MM.1S (cell line): ENCODE data around the gene RHBG.

ENCODE experiments used
- DNase-seq: peaks from one replicate; pipeline ENCODE4 v3.0.0-alpha.2; 2015
- H2AFZ ChIP-seq: fragments of 300-600 bp; sonication (generic); 2 replicates; pipeline ENCODE4 v1.6.0; 2016; ENCODE audit warnings: antibody characterized with exemption, low read length
- H3F3A ChIP-seq: fragments of 300-600 bp; sonication (generic); 2 replicates; pipeline ENCODE4 v1.6.1; 2016; ENCODE audit warnings: mild to moderate bottlenecking, antibody characterized with exemption, low read length, moderate library complexity, mixed read lengths; ENCODE audit not compliant: insufficient read depth
- H3K27ac ChIP-seq: fragments of 300-600 bp; sonication (generic); 2 replicates; pipeline ENCODE4 v1.5.1; 2016; ENCODE audit warnings: mild to moderate bottlenecking, low read length
- H3K27me3 ChIP-seq: fragments of 300-600 bp; sonication (generic); replicated peaks from 2 replicates; pipeline ENCODE4 v1.6.0; 2016; ENCODE audit warnings: low read length; ENCODE audit not compliant: insufficient read depth
- H3K36me3 ChIP-seq: fragments of 300-600 bp; sonication (generic); replicated peaks from 2 replicates; pipeline ENCODE4 v1.6.1; 2016; ENCODE audit warnings: mild to moderate bottlenecking, low read length, mixed read lengths; ENCODE audit not compliant: insufficient read depth
- H3K4me1 ChIP-seq: fragments of 300-600 bp; sonication (generic); 2 replicates; pipeline ENCODE4 v1.6.1; 2016; ENCODE audit warnings: low read length, mixed read lengths
- H3K4me2 ChIP-seq: fragments of 300-600 bp; sonication (generic); 2 replicates; pipeline ENCODE4 v1.6.0; 2016; ENCODE audit warnings: low read depth, low read length
- H3K4me3 ChIP-seq: fragments of 300-600 bp; sonication (generic); 2 replicates; pipeline ENCODE4 v1.5.1; 2016; ENCODE audit warnings: low read length, mixed read lengths
- H3K79me2 ChIP-seq: fragments of 300-600 bp; sonication (generic); 2 replicates; pipeline ENCODE4 v1.6.1; 2016; ENCODE audit warnings: mixed run types, low read length, mixed read lengths
- H3K9ac ChIP-seq: fragments of 300-600 bp; sonication (generic); 2 replicates; pipeline ENCODE4 v1.6.1; 2016; ENCODE audit warnings: low read length, mixed read lengths
- H3K9me2 ChIP-seq: fragments of 300-600 bp; sonication (generic); replicated peaks from 2 replicates; pipeline ENCODE4 v1.6.1; 2016; ENCODE audit warnings: mild to moderate bottlenecking, low read length, mixed read lengths; ENCODE audit not compliant: insufficient read depth
- H3K9me3 ChIP-seq: fragments of 300-600 bp; sonication (generic); replicated peaks from 2 replicates; pipeline ENCODE4 v1.6.1; 2016; ENCODE audit warnings: mild to moderate bottlenecking, low read length, mixed read lengths; ENCODE audit not compliant: insufficient read depth
- H4K20me1 ChIP-seq: fragments of 300-600 bp; sonication (generic); 2 replicates; pipeline ENCODE4 v1.6.1; 2016; ENCODE audit warnings: mild to moderate bottlenecking, low read length, moderate library complexity, mixed read lengths; ENCODE audit not compliant: insufficient read depth
- EZH2 ChIP-seq: fragments of 300-600 bp; sonication (generic); optimal IDR thresholded peaks from 2 replicates; pipeline ENCODE3; 2017; ENCODE audit warnings: low read depth, mild to moderate bottlenecking, antibody characterized with exemption, low read length, mixed read lengths
- EZH2phosphoT487 ChIP-seq: fragments of 300-600 bp; sonication (generic); IDR thresholded peaks from 2 replicates; pipeline ENCODE4 v1.6.1; 2018; ENCODE audit warnings: antibody characterized with exemption, low read length
- TF ChIP-seq, protein P1 (sequence below): fragments of 300-600 bp; sonication (generic); IDR thresholded peaks from 2 replicates; pipeline ENCODE4 v1.5.1; 2016; ENCODE audit warnings: antibody characterized with exemption, low read length, mixed read lengths

The RHBG gene

DNA sequence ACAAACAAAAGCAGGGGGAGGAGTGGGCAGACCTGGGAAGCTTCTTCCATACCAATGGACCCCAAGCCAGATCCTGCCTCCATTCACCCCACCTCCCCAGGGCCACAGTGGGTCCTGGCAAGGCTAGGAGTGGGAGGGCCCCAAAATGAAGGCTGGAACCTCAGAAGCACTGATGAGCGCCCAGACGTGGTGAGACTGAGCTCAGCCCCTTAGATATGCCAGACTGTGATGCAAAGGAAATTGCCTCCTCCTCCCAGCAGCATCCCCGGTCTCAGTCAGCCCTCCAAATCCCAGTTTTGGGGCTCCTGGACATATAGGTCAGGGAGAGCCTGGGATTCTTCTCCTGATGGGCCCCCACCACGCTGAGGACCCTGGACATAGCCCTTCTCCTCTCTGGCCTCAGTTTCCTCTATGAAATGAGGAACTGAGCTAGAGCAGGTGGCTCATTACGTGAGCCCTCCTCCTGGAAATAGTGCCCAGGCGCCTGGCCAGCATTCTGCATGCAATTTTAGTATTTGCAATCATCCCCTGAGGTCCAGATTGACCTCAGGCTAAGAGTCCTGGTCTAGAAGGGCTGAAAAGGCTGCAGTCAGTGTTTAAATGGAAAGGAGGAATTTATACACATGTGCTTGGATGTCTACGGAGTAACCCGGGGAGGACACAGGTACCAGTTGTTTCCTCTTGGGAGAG, 33.5 kb downstream of the RHBG start:
- no peaks in the 10 kb centered on the region for H3K9me3 ChIP-seq
- TF ChIP-seq EZH2 (no peak), EZH2phosphoT487 (no peak)
- TF ChIP-seq, protein P1, sequence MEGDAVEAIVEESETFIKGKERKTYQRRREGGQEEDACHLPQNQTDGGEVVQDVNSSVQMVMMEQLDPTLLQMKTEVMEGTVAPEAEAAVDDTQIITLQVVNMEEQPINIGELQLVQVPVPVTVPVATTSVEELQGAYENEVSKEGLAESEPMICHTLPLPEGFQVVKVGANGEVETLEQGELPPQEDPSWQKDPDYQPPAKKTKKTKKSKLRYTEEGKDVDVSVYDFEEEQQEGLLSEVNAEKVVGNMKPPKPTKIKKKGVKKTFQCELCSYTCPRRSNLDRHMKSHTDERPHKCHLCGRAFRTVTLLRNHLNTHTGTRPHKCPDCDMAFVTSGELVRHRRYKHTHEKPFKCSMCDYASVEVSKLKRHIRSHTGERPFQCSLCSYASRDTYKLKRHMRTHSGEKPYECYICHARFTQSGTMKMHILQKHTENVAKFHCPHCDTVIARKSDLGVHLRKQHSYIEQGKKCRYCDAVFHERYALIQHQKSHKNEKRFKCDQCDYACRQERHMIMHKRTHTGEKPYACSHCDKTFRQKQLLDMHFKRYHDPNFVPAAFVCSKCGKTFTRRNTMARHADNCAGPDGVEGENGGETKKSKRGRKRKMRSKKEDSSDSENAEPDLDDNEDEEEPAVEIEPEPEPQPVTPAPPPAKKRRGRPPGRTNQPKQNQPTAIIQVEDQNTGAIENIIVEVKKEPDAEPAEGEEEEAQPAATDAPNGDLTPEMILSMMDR: no peak
- no peak overlapping the region for H3K4me2 ChIP-seq
- no peaks in the 10 kb centered on the region for H3K9me2 ChIP-seq
- no peaks in the 10 kb centered on the region for H3K36me3 ChIP-seq
- no peak for DNase-seq
- no peak overlapping the region for H3K9ac ChIP-seq
- no peaks in the 10 kb centered on the region for H4K20me1 ChIP-seq
- no peaks in the 10 kb centered on the region for H3F3A ChIP-seq
- no peak overlapping the region for H3K4me3 ChIP-seq
- no peaks in the 10 kb centered on the region for H3K4me1 ChIP-seq
- no peak overlapping the region for H2AFZ ChIP-seq
- peaks cover 77% of the 10 kb centered on the region for H3K27me3 ChIP-seq
- no peaks in the 10 kb centered on the region for H3K79me2 ChIP-seq
- H3K27ac ChIP-seq: no peak overlapping the region

DNA sequence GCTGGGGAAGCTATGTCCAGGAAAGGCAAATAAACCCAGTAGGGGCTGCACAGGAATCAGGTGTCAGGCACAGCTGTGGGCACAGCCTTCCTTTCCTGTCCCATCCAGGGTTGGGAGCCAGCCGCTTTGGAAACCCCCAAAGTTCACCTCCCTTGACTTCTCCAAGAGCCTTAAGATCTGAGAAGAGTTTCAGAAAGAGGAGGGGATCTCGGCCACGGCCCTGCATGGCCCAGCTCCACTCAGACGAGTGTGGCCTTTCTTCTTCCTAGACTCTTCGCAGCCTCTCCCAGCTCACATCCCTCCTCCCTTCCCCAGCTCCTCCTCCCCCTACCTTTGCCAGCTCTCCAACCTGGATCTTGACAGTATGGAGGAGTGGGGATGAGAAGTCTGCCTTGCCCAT, 36.7 kb downstream of the RHBG start:
- Histone ChIP-seq H4K20me1 (no peaks in the 10 kb centered on the region), H3K79me2 (no peaks in the 10 kb centered on the region), H3K4me2 (no peak overlapping the region), H3K9me2 (no peaks in the 10 kb centered on the region), H3K4me1 (no peaks in the 10 kb centered on the region), H2AFZ (no peak overlapping the region), H3K9me3 (no peaks in the 10 kb centered on the region), H3K36me3 (no peaks in the 10 kb centered on the region), H3K9ac (no peak overlapping the region), H3K27ac (no peak overlapping the region), H3K4me3 (no peak overlapping the region), H3K27me3 (peaks cover 88% of the 10 kb centered on the region), H3F3A (no peaks in the 10 kb centered on the region)
- TF ChIP-seq, protein P1: no peak
- TF ChIP-seq EZH2phosphoT487 (no peak), EZH2 (no peak)
- DNase-seq: no peak

DNA sequence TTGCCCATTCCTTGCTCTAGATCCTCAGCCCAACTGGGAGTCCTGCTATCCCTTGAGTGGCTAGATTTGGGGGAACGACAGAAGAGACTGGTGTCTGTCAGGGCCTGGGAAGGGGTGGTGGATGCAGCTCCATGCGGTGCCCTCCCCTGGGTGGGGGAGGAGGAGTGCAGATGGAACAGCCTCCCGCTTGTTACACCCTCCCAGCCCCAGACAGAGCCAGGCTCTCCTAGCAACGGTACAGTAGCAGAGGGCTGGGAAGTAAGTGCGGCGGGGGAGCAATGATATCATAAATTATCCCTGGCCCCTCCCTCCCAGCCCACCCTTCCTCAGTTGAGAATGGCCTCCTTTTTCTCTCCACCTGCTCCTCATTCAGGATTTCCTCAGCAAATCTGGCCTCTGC, 37.2 kb downstream of the RHBG start:
- H3K27me3 ChIP-seq: peaks cover 88% of the 10 kb centered on the region

More for the DNA sequence above, 37.2 kb downstream of the RHBG start:
- Histone ChIP-seq H3K9me2 (no peaks in the 10 kb centered on the region), H4K20me1 (no peaks in the 10 kb centered on the region), H3K36me3 (no peaks in the 10 kb centered on the region), H3K9ac (no peak overlapping the region), H3K79me2 (no peaks in the 10 kb centered on the region), H3K27ac (no peak overlapping the region), H3F3A (no peaks in the 10 kb centered on the region), H2AFZ (no peak overlapping the region), H3K4me2 (no peak overlapping the region), H3K9me3 (no peaks in the 10 kb centered on the region), H3K4me3 (no peak overlapping the region), H3K4me1 (no peaks in the 10 kb centered on the region)
- DNase-seq: no peak
- TF ChIP-seq EZH2 (no peak), EZH2phosphoT487 (no peak)
- TF ChIP-seq, protein P1: no peak
